GM21529 (cell line): ENCODE results near the gene AIFM2.
"Not testable (repeated sequence)": the region's sequence is repeated elsewhere in the genome, so short reads cannot be mapped to it uniquely, and the experiment has no call there.

Experiments used
- ATAC-seq: cut with Tn5 transposase; IDR thresholded peaks from one replicate; pipeline ENCODE4 v1.9.1; 2021; ENCODE audit not compliant: unreplicated experiment

Gene AIFM2

DNA sequence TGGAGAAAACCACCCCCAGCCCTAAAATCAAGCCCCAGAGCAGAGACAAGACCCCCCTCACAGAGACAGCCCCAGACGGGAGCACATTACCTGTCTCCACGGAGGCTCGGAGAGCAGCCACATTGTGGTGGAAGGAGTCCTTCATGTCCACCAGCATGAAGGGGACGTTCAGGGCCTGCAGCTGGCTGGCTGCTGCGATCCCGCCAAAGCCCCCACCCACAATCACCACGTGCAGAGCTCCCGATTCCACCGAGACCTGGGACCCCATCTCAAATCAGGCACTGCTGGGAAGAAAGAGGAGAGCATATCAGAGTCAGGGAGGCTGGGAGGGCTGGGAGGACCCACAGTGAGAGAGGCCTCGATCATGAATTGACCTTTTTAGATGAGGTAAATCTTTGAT lies 8.8 kb downstream of the AIFM2 start:
- no peak for ATAC-seq

- ATAC-seq, result not testable (repeated sequence)
Measured at GRCh38 chr10:70123166-70123565, 9.5 kb downstream of the AIFM2 start.

GRCh38 chr10:70122742-70123141 lies 9.9 kb downstream of the AIFM2 start:
- ATAC-seq, result no peak

DNA sequence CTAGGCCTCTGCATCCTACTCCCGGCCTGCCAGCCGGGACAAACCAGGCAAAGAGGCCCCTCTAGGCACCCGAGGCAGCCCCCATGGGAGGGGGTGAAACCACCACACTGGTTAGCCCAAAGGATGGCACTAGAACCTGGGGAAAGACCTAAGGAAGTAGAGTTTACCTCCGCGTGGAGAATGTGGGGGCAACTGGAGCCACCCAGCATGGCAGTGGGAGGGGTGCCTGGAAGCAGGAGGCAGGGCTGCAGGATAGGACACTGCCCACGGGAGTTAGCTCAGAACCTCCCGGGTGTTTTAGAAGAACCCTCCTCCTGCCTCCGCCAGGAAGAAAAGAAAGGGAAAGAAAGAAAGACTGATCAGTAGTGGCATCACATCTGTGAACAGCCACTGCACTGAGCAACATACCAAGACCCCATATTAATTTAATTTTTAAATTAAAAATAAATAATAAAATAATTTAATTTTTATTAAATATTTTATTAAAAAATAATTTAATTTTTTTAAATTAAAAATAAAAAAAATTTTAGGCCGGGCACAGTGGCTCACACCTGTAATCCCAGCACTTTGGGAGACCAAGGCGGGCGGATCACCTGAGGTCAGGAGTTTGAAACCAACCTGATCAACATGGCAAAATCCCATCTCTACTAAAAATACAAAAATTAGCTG lies 11.2 kb downstream of the AIFM2 start:
- ATAC-seq, result no peak

DNA sequence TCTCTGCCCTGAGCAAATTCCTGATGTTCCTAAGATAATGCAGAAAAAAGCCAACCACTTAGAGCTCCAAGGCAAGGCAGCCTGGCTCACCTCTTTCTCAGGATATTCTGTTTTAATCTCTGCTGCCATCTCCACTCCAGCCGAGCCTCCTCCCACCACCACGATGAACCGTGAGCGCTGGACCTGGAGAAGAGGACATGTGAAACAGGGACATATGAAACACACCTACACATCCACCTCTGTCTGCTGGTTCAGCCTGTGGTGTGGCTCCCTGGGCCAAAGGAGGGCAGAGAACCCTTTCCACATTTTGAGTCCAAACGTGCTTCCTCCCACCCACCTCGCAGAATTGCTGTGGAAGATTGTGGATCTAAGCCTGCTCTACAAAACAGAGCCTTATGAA lies 12.2 kb downstream of the AIFM2 start:
- no peak for ATAC-seq

DNA sequence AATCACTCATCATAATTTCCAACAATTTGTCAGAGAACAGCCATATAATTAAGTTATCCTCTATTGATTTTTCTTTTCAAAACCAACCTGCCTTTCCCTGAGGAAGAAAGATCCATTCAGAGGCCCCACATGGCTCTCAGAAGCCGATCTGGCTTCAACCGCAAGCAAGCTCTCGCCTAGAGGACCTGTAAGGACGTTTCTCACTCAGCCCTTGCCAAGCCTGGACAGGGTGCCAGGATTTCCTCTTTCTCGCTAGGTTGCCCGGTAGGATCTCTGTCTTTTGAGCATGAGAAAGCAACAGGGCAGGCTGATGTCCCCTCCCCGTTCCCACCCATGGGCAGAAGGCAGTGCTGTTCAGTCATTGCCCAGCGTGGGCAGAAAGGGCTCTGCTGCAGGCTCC lies 13.0 kb downstream of the AIFM2 start:
- no peak for ATAC-seq

DNA sequence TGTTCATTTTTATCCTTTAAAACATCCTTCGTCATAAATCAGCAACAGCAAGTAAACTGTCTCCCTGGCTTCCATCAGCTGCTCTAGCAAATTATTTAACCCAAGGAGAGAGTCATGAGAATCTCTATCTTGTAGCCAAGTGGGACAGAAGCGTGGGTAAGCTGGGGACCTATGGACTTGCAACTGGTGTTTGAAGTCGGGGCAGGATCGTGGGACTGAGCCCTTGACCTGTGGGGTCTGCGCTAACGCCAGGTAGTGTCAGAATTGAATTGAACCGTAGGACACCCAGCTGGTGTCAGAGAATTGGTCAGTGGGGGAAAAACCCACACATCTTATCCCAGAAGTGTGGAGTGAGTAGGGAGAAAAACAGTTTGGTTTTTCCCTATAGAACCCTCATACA lies 13.4 kb downstream of the AIFM2 start:
- no peak for ATAC-seq

DNA sequence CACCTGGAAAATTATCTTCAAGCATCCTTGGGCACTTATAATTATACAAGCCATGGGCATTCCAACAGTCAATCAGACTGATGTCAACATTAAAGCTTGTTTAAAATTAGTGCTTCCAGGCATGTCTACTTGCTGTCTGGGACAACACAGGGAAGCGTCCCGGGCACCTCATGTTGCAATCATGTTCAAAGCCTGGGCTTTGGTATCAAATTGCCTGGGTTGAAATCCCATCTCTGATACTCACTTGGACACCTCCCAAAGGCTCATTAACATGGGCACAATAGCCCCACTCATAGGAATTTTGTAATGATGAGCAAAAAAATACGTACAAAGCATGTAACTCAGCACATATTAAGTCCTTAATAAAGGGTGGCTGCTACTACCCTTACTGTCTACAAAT lies 14.4 kb downstream of the AIFM2 start:
- no peak for ATAC-seq

- ATAC-seq, result no peak
Measured at GRCh38 chr10:70117646-70118045, 15.0 kb downstream of the AIFM2 start.

GRCh38 chr10:70115948-70116682 lies 16.5 kb downstream of the AIFM2 start:
- ATAC-seq, result no peak

- ATAC-seq, result no peak
Measured at GRCh38 chr10:70114902-70115301, 17.7 kb downstream of the AIFM2 start.

- ATAC-seq, result no peak
Measured at GRCh38 chr10:70112071-70112470, 20.6 kb downstream of the AIFM2 start.

GRCh38 chr10:70111496-70111895 lies 21.1 kb downstream of the AIFM2 start:
- ATAC-seq, result no peak

- ATAC-seq, result no peak
Measured at GRCh38 chr10:70109064-70109729, 23.4 kb downstream of the AIFM2 start.

- peak; percentile 74 for ATAC-seq
Measured at GRCh38 chr10:70106958-70107791, 25.4 kb downstream of the AIFM2 start.

DNA sequence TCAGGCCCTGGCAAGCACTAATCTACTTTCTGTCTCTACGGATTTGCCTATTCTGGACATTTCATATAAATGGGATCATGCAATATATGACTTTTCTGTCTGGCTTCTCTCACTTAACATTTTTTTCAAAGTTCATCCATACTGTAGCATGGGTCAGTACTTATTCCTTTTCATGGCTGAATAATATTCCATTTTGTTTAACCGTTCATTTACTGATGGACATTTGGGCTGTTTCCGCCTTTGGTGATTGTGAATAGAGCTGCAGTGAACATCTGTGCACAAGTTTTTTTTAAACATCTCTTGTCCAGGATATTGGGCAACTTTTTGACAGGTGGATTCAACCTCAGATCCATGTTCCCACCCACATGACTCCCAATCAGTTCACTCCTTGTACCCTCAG lies 31.0 kb downstream of the AIFM2 start:
- ATAC-seq, result no peak

DNA sequence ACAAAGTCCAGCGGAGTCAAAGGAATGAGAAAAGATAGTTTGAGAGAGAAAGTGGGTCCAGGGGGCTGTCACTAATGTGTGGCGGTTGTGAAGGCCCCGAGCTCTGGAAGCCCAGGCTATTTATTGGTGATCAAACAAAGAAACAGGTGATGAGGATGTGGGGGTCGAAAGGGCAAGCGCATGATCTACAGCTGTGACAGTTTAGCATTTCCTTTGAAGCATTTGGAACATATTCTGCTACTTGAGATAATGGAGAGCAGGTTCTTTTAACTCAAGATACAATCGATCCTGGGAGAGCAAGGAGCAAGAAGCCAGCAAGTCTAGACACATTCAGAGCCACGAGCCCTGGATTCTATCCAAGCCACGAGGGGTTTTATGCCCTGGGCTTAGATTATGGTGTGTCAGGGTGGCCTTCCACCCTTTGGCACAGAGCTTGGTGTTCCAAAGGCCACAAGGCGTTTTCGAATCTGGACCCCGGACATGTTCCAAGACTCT lies 31.5 kb downstream of the AIFM2 start:
- ATAC-seq, result not testable (repeated sequence)

- no peak for ATAC-seq
Measured at GRCh38 chr10:70098271-70098670, 34.4 kb downstream of the AIFM2 start.

DNA sequence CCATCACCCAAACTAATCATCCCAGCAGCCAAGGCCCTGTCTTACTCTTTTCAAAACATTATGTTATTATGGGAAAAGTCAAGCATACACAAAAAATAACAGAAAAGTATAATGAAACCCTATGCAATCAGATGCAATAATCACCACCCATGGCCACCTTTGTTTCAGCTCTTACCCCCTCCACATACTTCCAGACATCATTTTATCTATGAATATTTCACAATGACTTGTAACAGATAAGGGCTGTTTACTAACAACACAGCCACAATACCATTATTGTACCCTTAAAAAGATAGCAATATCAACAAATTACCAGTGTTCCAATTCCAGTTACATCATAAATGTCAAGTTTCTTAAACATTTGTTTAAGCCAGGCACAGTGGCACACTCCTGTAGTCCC lies 35.2 kb downstream of the AIFM2 start:
- ATAC-seq, result no peak

GRCh38 chr10:70096705-70097420 lies 35.8 kb downstream of the AIFM2 start:
- no peak for ATAC-seq
